Measurements from ENCODE around the gene DIS3L2. TPM values are rescaled to one million over a fixed set of nuclear protein-coding genes. Genes with fewer than 3 reads are reported as not detected.

Gene DIS3L2
- total RNA-seq, 3 donors from 2014 or later (not counting 1 experiment from before 2014, with no cell fraction given) = 56.4 to 63.6 (median 59.4) TPM

DNA sequence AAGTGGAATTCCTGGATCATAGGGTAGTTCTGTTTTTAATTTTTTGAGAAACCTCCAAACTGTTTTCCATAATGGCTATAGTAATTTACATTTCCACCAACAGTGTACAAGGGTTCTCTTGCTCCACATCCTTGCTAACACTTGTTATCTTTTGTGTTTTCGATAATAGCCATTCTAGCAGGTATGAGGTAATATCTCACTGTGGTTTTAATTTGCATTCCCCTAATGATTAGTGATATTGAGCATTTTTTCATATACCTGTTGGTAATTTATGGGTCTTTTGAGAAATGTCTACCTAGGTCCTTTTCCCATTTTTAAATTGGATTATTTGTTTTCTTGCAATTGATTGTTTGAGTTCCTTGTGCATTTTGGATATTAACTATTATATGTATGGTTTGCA lies 39.6 kb downstream of the DIS3L2 start:
- intact Hi-C loops (cut with micrococcal nuclease) = no loop called here
- H3K36me3 Mint-ChIP-seq = no peaks in the 10 kb centered on the region
- H3K9me3 ChIP-seq (ENCODE audit: control insufficient read depth, insufficient read depth, low read length) = no peaks in the 10 kb centered on the region
- DNase-seq (no peak), ATAC-seq (no peak)
- H3K4me1 Mint-ChIP-seq = peaks cover 37 to 49% of the 10 kb centered on the region in 2 donors
- H3K27me3 ChIP-seq (ENCODE audit: control insufficient read depth, insufficient read depth, low read length) = no peaks in the 10 kb centered on the region
- H3K27ac ChIP-seq (ENCODE audit: low read length) = no peak overlapping the region
- no peaks in the 10 kb centered on the region for H3K9me3 Mint-ChIP-seq
- no peak overlapping the region for H3K4me3 Mint-ChIP-seq
- 80% methylated on average over 1 of the region's 1 CpG for WGBS (ENCODE audit: insufficient coverage)
- H3K27me3 Mint-ChIP-seq (ENCODE audit: low read depth in 2 of 2) = no peaks in the 10 kb centered on the region
- no peaks in the 10 kb centered on the region for H3K4me1 ChIP-seq (ENCODE audit: control insufficient read depth, insufficient read depth, low read length)
- TF ChIP-seq, protein P1, sequence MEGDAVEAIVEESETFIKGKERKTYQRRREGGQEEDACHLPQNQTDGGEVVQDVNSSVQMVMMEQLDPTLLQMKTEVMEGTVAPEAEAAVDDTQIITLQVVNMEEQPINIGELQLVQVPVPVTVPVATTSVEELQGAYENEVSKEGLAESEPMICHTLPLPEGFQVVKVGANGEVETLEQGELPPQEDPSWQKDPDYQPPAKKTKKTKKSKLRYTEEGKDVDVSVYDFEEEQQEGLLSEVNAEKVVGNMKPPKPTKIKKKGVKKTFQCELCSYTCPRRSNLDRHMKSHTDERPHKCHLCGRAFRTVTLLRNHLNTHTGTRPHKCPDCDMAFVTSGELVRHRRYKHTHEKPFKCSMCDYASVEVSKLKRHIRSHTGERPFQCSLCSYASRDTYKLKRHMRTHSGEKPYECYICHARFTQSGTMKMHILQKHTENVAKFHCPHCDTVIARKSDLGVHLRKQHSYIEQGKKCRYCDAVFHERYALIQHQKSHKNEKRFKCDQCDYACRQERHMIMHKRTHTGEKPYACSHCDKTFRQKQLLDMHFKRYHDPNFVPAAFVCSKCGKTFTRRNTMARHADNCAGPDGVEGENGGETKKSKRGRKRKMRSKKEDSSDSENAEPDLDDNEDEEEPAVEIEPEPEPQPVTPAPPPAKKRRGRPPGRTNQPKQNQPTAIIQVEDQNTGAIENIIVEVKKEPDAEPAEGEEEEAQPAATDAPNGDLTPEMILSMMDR (IDR thresholded peaks at IDR 0.05) = no peak
- H3K36me3 ChIP-seq (ENCODE audit: control insufficient read depth, insufficient read depth, low read length) = no peaks in the 10 kb centered on the region
- H3K27ac Mint-ChIP-seq = peak overlapping the region in 1 of 2 donors; percentile 50
- H3K4me3 ChIP-seq (ENCODE audit: low read length) = no peak overlapping the region

DNA sequence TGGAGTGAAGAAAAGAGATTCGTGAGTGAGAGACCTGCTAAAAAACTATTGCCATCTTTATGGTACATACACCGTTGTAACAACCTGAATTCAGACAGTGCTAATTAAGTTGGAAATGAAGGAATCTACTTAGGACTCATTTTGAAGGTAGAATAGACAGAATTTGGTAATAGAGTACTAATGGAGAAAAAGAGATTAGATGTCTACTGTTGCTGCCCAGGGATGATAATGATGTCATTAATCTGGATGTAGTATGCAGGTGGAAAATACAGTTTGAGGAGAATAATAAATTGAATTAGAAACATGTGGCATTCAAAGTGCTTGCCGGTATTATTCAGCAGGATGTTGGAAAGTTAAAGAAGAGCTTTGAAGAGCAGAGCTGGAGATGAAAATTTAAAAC lies 44.7 kb downstream of the DIS3L2 start:
- H3K9me3 Mint-ChIP-seq = no peaks in the 10 kb centered on the region
- TF ChIP-seq, protein P1 (IDR thresholded peaks at IDR 0.05) = no peak
- H3K27ac Mint-ChIP-seq = no peak overlapping the region
- Histone ChIP-seq H3K4me1 (ENCODE audit: control insufficient read depth, insufficient read depth, low read length) (no peaks in the 10 kb centered on the region), H3K27me3 (ENCODE audit: control insufficient read depth, insufficient read depth, low read length) (no peaks in the 10 kb centered on the region), H3K27ac (ENCODE audit: low read length) (no peak overlapping the region), H3K4me3 (ENCODE audit: low read length) (no peak overlapping the region), H3K9me3 (ENCODE audit: control insufficient read depth, insufficient read depth, low read length) (no peaks in the 10 kb centered on the region), H3K36me3 (ENCODE audit: control insufficient read depth, insufficient read depth, low read length) (no peaks in the 10 kb centered on the region)
- DNase-seq (no peak), ATAC-seq (no peak)
- H3K27me3 Mint-ChIP-seq (ENCODE audit: low read depth in 2 of 2) = no peaks in the 10 kb centered on the region
- no peaks in the 10 kb centered on the region for H3K36me3 Mint-ChIP-seq
- H3K4me3 Mint-ChIP-seq = no peak overlapping the region
- WGBS (ENCODE audit: insufficient coverage) = 97% methylated on average over 3 of the region's 3 CpGs
- intact Hi-C loops (cut with micrococcal nuclease) = no loop called here
- peaks cover 23 to 36% of the 10 kb centered on the region in 2 donors for H3K4me1 Mint-ChIP-seq

DNA sequence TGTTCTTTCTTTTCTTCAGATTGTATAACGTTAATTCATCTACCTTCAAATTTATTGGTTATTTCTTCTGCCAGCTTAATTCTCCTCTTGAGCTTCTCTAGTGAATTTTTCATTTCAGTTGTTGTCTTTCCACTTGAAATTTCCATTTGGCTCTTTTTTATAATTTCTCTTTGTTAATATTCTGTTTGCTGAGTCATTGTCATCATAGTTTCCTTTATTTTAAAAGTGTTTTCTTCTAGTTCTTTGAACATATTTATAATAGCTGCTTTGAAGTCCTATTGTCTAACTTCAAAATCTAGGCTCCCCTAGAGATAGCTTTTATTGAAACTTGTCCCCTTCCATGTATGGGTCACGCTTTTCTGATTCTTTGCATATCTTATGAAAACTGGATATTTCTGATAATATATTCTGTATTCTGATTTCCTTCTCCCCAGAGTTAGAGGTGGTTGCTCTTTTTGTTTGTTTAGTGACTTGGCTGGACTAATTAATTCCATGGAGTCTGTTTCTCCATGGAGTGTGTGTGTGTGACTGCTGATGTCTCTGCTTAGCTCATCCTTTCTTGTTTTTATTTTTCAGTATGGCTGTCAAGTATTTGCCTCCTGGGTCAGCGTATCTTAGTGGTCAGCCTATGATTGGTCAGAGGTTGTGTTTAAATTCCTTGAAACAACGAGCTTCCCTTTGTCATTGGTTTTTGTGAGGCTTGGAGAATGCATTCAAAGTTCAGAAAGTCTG lies 47.6 kb downstream of the DIS3L2 start:
- Mint-ChIP-seq H3K36me3 (no peaks in the 10 kb centered on the region), H3K27me3 (ENCODE audit: low read depth in 2 of 2) (no peaks in the 10 kb centered on the region), H3K4me3 (no peak overlapping the region), H3K4me1 (peaks cover 15 to 24% of the 10 kb centered on the region in 2 donors), H3K27ac (no peak overlapping the region), H3K9me3 (no peaks in the 10 kb centered on the region)
- ATAC-seq = no peak
- TF ChIP-seq, protein P1 (IDR thresholded peaks at IDR 0.05) = no peak
- Histone ChIP-seq H3K9me3 (ENCODE audit: control insufficient read depth, insufficient read depth, low read length) (no peaks in the 10 kb centered on the region), H3K36me3 (ENCODE audit: control insufficient read depth, insufficient read depth, low read length) (no peaks in the 10 kb centered on the region), H3K27me3 (ENCODE audit: control insufficient read depth, insufficient read depth, low read length) (no peaks in the 10 kb centered on the region), H3K4me3 (ENCODE audit: low read length) (no peak overlapping the region), H3K27ac (ENCODE audit: low read length) (no peak overlapping the region), H3K4me1 (ENCODE audit: control insufficient read depth, insufficient read depth, low read length) (no peaks in the 10 kb centered on the region)
- DNase-seq = no peak
- 91% methylated on average over 3 of the region's 4 CpGs for WGBS (ENCODE audit: insufficient coverage)
- intact Hi-C loops (cut with micrococcal nuclease) = no loop called here
